ENCODE data around the gene SYT1.

SYT1 gene

DNA sequence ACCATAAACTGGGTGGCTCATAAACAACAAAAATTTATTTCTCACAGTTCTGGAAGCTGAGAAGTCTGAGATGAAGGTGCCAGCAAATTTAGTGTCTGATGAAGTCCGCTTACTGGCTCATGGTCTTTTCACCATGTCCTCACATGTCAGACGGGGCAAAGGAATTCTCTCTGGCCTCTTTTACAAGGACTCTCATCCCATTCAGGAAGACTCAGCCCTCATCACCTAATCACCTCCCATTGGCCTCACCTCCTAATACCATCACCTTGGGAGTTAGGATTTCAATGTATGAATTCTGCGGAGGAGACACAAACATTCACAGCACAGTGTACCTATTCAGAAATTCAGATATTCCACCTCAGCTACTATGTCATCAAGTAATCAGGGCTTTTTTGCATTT, 468.6 kb downstream of the SYT1 start:
- Mint-ChIP-seq H3K4me3 (no peak overlapping the region), H3K27ac (no peak overlapping the region), H3K36me3 (ENCODE audit: low read depth) (no peaks in the 10 kb centered on the region), H3K27me3 (no peaks in the 10 kb centered on the region), H3K9me3 (no peaks in the 10 kb centered on the region), H3K4me1 (ENCODE audit: low read depth) (no peaks in the 10 kb centered on the region)

DNA sequence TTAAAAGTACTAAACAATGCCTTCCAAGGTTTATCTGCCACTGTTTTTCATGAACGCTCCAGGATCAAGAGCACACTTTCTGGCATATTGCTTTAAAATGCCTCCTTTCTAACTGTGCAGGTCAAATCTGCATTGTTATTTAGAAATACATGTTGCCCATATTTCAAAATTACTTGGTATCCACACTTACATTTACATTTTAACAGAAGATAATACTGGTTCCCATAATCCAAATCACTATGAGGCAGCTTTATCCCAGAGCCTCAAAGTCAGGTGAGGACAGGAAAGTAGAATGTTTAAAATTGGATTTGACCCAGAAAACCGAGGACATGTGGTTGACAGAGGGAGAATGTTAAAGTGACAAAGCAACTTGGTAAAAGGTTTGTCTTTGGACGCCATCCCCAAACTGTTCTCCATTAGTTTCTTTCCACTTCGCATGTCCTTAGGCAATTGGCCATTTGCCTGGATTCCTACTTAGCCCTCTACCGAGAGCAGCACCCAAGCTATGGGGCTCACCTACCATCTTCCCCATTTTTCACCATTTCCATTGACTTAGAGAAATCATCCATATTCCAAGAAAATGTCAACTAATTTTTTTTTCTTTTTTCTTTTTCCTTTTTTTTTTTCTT, 473.2 kb downstream of the SYT1 start:
- no peak overlapping the region for H3K4me3 Mint-ChIP-seq
- H3K9me3 Mint-ChIP-seq: no peaks in the 10 kb centered on the region
- no peaks in the 10 kb centered on the region for H3K36me3 Mint-ChIP-seq (ENCODE audit: low read depth)
- no peak overlapping the region for H3K27ac Mint-ChIP-seq
- H3K27me3 Mint-ChIP-seq: no peaks in the 10 kb centered on the region
- no peaks in the 10 kb centered on the region for H3K4me1 Mint-ChIP-seq (ENCODE audit: low read depth)

DNA sequence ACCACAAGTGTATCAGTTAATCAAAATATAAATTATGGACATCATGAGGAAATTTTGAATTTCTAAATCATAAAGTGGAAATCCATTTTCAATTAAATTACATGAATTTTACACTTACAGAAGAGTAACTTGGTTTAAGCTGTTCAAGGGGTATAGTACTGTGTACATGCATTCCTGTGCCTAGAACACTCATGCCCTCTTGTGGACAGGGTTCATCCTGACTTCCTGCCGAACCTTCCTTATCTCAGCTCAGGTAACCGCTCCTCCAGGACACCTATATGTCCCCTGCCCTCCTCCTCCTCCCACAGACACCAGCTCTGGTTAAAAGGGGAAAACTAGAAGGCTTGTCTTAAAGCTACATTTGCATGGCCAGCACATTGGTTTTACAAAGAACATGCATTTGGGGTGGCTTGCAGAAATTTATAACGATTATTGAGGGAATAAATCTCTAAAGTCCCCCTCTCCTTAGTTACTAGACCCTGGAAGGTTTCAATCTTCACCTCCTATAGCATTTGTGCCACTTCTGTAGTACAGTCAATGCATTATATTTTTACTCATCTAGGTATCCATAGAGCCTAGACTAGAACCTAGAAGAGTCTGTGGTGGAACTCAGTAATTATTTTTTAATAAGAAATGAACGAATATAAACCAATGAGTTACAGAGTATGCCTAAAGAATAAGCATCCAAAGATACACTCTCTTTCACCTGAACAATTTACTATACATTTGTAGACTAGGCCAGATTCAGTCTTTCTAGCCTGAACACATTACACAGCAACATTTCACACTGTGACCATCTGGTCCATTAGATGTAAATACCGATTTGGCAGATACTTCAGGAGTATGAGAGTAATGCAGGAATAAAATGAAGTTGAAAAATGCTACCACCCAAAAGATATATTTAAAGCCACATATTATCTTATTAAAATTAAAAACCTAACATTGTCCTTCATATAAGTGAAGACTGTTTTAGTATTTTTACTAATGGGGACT, 480.6 kb downstream of the SYT1 start:
- Mint-ChIP-seq H3K9me3 (peaks cover 9% of the 10 kb centered on the region), H3K4me3 (no peak overlapping the region), H3K27me3 (no peaks in the 10 kb centered on the region), H3K4me1 (ENCODE audit: low read depth) (no peaks in the 10 kb centered on the region), H3K27ac (no peak overlapping the region), H3K36me3 (ENCODE audit: low read depth) (no peaks in the 10 kb centered on the region)

DNA sequence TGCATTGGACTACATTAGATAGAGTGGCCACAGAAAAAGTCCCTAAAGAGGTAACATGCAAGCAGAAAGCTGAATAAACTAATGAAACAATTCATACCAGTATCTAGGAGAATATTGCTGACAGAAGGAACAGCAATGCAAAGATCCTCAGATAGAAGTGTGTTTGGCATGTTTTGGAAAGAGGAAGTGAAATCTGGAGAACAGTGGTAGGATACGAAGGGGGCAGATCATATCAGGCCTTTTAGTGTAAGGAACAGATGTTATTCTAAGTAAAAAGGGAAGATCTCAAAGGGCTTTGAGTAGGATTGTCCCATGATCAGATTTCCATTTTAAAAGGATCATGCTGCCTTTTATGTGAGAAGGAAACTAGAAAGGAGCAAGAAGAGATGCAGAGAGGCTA, 483.3 kb downstream of the SYT1 start:
- Mint-ChIP-seq H3K9me3 (peaks cover 9% of the 10 kb centered on the region), H3K4me3 (no peak overlapping the region), H3K27ac (no peak overlapping the region)

DNA sequence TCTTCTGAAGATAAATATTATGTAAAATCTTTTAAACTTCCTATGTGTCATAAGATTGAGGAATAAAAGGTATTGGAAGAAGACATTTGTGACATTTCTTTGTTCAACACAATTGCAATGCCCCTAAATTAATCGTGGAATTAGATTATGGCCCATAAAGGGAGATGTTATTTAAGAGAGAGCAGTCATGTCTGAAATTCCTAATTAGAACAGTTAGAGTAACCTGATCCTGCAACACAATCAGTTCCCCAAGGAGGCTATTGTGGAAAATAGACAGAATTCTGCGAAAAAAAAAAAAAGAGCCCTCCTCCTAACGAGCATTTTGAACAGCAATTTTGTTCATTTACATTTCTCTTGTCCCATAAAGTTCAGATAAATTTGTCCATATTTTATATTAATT, 486.7 kb downstream of the SYT1 start:
- Mint-ChIP-seq H3K36me3 (ENCODE audit: low read depth) (no peaks in the 10 kb centered on the region), H3K4me1 (ENCODE audit: low read depth) (no peaks in the 10 kb centered on the region), H3K27me3 (no peaks in the 10 kb centered on the region), H3K27ac (no peak overlapping the region), H3K4me3 (no peak overlapping the region), H3K9me3 (peaks cover 9% of the 10 kb centered on the region)

More for the DNA sequence above, 483.3 kb downstream of the SYT1 start:
- no peaks in the 10 kb centered on the region for H3K27me3 Mint-ChIP-seq
- H3K4me1 Mint-ChIP-seq (ENCODE audit: low read depth): no peaks in the 10 kb centered on the region
- no peaks in the 10 kb centered on the region for H3K36me3 Mint-ChIP-seq (ENCODE audit: low read depth)

DNA sequence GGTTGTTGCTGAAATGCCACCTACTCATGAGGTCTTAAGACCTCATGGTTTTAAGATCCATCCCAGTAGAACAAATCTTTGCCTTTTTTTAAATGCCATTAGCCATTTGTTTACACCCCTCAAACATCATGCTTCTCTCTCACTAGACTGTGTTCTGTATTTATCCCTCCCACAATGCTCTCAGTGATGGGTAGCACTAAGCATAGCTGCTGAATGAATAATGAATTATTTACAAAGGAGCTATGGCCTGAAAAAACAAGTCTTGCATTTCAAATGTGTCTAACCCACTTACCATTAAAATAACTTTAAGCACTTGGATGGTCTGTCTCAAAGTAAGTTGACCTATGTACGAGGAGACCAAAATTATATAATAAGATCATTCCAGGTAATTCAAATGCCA, 491.6 kb downstream of the SYT1 start:
- H3K9me3 Mint-ChIP-seq: no peaks in the 10 kb centered on the region
- H3K4me3 Mint-ChIP-seq: no peak overlapping the region
- H3K27ac Mint-ChIP-seq: no peak overlapping the region
- no peaks in the 10 kb centered on the region for H3K27me3 Mint-ChIP-seq
- no peaks in the 10 kb centered on the region for H3K4me1 Mint-ChIP-seq (ENCODE audit: low read depth)
- no peaks in the 10 kb centered on the region for H3K36me3 Mint-ChIP-seq (ENCODE audit: low read depth)

DNA sequence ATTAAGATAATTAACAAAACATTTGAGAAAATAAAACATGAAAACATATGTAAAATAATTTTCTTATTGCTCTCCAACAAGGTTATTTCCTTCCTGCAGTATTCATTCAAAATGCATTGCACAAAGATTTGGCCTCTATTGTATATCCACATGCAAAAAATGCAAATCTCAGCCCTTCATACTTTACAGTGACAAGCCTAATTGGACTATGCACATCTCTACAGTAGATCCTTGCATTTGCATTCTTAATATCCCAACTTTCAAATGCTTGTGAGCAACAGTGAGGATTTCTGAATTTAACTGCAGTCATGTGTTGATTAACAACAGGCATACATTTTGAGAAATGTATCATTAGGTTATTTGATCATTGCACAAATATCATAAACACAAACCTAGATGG, 492.5 kb downstream of the SYT1 start:
- no peaks in the 10 kb centered on the region for H3K4me1 Mint-ChIP-seq (ENCODE audit: low read depth)
- no peaks in the 10 kb centered on the region for H3K27me3 Mint-ChIP-seq
- H3K9me3 Mint-ChIP-seq: no peaks in the 10 kb centered on the region
- no peaks in the 10 kb centered on the region for H3K36me3 Mint-ChIP-seq (ENCODE audit: low read depth)
- H3K4me3 Mint-ChIP-seq: no peak overlapping the region
- H3K27ac Mint-ChIP-seq: no peak overlapping the region

DNA sequence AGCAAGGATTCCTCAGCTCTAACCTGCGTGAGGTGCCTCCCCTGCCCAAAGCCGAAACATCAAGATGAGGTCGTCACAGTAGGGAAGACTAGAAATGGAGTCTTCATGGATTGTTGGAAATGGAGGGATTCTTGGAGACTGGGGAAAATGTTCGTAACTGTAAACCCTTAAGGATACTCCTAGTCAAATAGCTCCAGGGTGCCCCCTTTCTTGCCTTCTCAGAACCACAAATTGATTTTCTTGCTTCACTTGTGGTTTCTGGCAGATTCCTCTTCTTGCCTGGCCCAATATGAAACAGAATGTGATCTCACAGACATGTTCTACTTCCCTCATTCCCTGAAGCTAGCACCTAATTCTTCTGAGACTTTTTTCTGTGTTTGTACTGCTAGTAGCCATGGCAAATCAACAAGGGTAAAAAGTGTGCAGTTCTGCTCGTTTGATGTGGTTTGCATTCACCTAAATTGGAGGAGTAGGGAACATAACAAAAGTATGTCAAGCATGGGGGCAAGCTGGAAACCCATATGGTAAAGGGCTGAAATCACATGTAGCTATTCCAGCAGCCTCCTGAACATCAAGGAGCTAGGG, 494.2 kb downstream of the SYT1 start:
- Mint-ChIP-seq H3K4me3 (no peak overlapping the region), H3K27me3 (no peaks in the 10 kb centered on the region), H3K27ac (no peak overlapping the region), H3K4me1 (ENCODE audit: low read depth) (no peaks in the 10 kb centered on the region), H3K36me3 (ENCODE audit: low read depth) (no peaks in the 10 kb centered on the region), H3K9me3 (no peaks in the 10 kb centered on the region)

DNA sequence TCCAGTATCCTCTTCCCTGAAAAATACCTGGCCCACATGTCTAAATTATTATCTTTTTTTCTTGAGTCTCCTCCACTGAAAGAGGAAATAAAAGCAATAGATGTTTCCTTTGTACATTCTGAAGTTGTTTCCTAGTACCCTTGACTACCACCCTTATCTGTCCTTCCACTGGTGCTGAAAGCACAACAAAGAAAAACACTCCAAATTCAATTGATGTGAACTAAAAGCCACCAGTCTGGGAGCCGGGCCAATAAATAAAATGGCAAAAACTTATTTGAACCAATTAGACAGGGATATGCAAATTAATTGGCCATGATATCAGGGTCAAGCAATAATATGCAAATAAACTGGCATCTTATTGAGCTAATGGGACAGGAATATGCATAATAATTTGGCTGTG, 495.7 kb downstream of the SYT1 start:
- Mint-ChIP-seq H3K27me3 (no peaks in the 10 kb centered on the region), H3K36me3 (ENCODE audit: low read depth) (no peaks in the 10 kb centered on the region), H3K4me1 (ENCODE audit: low read depth) (no peaks in the 10 kb centered on the region), H3K9me3 (no peaks in the 10 kb centered on the region), H3K27ac (no peak overlapping the region), H3K4me3 (no peak overlapping the region)

DNA sequence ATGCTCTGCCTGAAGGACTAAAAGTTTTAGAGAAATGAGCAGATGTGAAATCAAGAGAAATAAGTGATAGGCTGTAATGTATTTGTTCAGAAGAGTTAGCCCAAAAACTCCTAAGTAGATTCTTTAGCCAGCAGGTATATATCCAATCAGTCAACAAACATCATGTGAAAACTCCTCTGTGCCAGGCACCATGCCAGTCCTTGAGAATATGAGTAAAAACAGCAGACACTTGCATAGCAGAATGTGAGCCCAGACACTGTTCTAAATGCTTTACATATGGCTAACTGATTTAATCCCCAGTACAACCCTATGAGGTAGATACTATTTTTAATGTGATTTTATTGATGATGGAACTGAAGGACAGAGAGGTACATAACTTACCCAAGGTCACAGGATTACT, 496.4 kb downstream of the SYT1 start:
- no peaks in the 10 kb centered on the region for H3K9me3 Mint-ChIP-seq
- H3K4me1 Mint-ChIP-seq (ENCODE audit: low read depth): no peaks in the 10 kb centered on the region

DNA sequence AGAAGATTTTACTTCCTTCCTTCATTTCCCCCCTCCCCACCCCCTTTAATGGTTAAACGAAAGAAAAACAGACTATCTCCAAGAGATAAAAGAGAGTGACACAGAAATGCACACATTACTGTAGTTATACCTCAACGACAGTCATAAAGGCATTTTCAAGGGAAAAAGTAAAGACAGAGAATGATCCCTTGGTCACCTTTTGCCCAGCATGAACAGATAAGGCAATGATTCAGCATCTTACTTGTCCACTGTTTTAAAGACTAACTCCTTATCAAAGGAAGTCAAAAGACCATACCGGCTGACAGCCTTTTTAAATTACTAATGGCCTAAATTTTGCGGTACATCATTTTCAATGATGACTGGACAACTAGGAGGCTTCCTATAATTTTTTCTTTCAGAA, 499.6 kb downstream of the SYT1 start:
- Mint-ChIP-seq H3K9me3 (no peaks in the 10 kb centered on the region), H3K27ac (no peak overlapping the region), H3K4me1 (ENCODE audit: low read depth) (no peaks in the 10 kb centered on the region), H3K36me3 (ENCODE audit: low read depth) (no peaks in the 10 kb centered on the region), H3K4me3 (no peak overlapping the region), H3K27me3 (no peaks in the 10 kb centered on the region)

More for the DNA sequence above, 496.4 kb downstream of the SYT1 start:
- Mint-ChIP-seq H3K27me3 (no peaks in the 10 kb centered on the region), H3K4me3 (no peak overlapping the region), H3K27ac (no peak overlapping the region), H3K36me3 (ENCODE audit: low read depth) (no peaks in the 10 kb centered on the region)

DNA sequence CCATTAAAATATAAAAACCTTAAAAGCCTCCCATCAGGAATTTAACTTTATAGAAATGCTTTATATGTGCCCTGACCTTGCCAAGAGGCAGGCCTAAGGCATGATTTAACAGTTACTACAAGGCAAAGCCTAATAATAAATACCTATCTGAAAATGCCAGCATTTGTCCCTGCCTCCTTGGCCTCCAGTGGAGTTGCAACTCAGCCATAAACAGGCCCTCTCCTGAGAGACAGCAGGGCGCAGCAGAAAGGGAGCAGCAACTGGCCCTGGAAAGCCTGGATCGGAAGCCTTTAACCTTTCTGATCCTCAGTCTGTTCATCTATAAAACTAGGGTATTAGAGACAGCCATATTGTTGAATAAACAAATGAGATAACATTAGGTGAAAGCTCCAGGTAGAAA, 501.8 kb downstream of the SYT1 start:
- Mint-ChIP-seq H3K27me3 (no peaks in the 10 kb centered on the region), H3K4me3 (no peak overlapping the region), H3K27ac (no peak overlapping the region), H3K36me3 (ENCODE audit: low read depth) (no peaks in the 10 kb centered on the region), H3K9me3 (no peaks in the 10 kb centered on the region), H3K4me1 (ENCODE audit: low read depth) (no peaks in the 10 kb centered on the region)

DNA sequence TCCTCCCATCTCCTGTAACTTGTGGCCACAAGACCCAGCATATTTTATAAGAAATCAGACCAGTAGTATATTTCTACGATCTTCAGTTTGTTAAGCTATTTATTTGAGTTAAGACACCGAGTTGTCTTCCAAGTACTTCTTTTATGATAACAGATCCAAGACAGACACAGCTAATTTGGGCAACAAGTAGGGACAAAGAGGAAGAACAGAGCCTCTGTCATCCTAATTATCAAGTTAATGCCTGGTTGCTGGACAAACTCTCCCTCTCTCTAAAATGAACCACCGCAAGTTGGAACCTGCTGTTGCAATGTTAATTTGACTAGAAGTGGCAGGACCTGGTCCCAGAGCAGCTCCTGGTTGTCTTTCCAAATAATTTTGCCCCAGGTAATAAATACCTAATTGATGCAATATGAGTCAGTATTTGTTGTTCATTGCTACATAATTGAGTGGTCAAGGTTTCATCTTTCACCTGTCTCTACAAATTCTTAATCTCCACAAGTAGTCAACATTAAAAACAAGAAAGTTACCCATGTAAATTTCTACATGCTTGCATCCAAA, 502.5 kb downstream of the SYT1 start:
- no peak overlapping the region for H3K27ac Mint-ChIP-seq
- H3K4me1 Mint-ChIP-seq (ENCODE audit: low read depth): no peaks in the 10 kb centered on the region
- H3K9me3 Mint-ChIP-seq: no peaks in the 10 kb centered on the region
- no peaks in the 10 kb centered on the region for H3K27me3 Mint-ChIP-seq
- no peak overlapping the region for H3K4me3 Mint-ChIP-seq
- no peaks in the 10 kb centered on the region for H3K36me3 Mint-ChIP-seq (ENCODE audit: low read depth)

DNA sequence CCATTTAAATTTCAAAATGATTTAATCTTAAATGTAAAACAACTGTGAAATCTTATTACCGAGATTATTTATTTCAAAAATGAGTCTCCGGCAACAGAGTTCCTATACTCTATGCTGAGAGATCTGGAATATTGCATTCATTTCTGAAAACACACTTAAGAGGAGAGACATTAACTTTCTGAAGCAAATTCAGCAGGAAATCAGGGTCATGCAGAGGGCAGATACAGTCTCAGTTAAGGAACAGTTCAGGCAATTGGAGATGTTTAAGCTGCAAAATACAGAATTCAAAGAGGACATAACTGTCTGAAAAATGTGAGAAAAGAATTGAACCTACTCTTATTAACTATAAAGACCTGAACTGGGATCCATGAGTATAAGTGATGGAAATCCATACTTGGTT, 505.4 kb downstream of the SYT1 start:
- Mint-ChIP-seq H3K36me3 (ENCODE audit: low read depth) (no peaks in the 10 kb centered on the region), H3K4me3 (no peak overlapping the region), H3K27ac (no peak overlapping the region), H3K9me3 (no peaks in the 10 kb centered on the region), H3K27me3 (no peaks in the 10 kb centered on the region), H3K4me1 (ENCODE audit: low read depth) (no peaks in the 10 kb centered on the region)

DNA sequence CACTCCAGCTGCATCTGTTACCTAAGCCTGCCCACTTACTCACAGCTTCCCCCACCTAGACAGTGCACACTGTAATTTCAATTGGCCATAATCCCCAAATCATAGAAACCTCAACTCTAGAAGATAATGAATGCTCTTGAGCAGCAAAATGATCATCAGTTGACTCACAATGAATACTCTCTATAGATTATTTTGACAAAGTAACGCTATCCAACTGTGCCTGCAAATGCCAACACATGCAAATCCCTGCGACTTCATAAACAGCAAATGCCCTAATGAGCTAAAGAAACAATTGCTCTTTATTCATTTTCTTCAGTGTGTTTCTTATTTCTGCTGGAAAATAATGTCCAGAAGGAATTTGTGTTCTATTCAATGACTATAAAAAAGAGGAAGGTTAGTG, 506.7 kb downstream of the SYT1 start:
- Mint-ChIP-seq H3K4me3 (no peak overlapping the region), H3K36me3 (ENCODE audit: low read depth) (no peaks in the 10 kb centered on the region), H3K9me3 (no peaks in the 10 kb centered on the region), H3K27ac (no peak overlapping the region), H3K27me3 (no peaks in the 10 kb centered on the region), H3K4me1 (ENCODE audit: low read depth) (no peaks in the 10 kb centered on the region)

Measured in stimulated activated naive CD8-positive, alpha-beta T cell treated with anti-CD3 and anti-CD28 coated beads, Interleukin-15, Interleukin-2, amounts not matched to agents 100 ng/mL and 50 ng/mL, for 24 hours (primary cell).